ENCODE measurements around the gene ZNF580. TPM values are rescaled to one million over a fixed set of nuclear protein-coding genes. Genes with fewer than 3 reads are reported as not detected.

ZNF580 gene
- total and polyA plus RNA-seq, 10 of the 15 experiments (the other 5 are each of a cell fraction or from before 2014, with no cell fraction given), result 2.3 to 31.8 (median 10.0) TPM

DNA sequence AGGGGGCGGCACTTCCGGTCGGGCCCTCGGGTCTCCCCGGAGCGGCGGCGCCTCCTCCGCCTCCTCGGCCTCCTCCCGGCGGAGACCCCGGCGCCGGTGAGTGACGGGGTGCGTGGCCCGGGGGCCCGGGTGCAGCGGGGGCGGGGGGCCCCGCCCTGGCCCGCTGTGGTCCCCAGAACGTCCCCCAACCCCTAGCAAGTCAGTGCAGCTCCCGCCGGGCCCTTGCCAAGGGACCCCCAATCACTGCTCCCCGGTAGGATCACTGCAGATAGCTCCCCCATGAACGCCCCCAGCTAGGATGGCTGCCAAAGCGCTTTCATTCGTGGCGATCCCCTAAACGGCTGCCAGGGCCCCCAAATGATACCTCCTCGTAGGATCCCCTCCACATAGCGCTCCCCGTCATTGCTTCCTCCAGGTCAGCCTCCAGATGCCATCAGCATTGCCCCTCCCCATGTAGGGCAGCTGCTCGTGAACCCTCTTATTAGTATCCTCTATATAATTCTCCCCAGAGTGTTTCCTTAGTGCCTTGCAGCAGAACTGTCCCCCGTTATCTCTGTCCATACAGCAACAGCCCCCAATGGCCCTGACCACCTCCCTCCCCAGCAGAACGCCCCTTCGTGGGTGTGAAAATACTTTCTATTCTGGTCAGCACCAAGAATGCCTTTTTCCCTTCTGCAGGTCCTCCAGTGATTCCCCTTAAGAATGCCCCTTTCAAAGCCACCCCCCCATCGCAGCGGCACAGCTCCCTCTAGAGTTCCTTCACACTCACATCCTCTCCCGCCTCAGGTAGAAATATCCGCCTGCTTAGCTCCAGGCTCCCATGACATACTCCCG, 34.9 kb upstream of the ZNF580 start, which contains the start of gene ZNF865 (continued):
- TF ChIP-seq, protein P1, sequence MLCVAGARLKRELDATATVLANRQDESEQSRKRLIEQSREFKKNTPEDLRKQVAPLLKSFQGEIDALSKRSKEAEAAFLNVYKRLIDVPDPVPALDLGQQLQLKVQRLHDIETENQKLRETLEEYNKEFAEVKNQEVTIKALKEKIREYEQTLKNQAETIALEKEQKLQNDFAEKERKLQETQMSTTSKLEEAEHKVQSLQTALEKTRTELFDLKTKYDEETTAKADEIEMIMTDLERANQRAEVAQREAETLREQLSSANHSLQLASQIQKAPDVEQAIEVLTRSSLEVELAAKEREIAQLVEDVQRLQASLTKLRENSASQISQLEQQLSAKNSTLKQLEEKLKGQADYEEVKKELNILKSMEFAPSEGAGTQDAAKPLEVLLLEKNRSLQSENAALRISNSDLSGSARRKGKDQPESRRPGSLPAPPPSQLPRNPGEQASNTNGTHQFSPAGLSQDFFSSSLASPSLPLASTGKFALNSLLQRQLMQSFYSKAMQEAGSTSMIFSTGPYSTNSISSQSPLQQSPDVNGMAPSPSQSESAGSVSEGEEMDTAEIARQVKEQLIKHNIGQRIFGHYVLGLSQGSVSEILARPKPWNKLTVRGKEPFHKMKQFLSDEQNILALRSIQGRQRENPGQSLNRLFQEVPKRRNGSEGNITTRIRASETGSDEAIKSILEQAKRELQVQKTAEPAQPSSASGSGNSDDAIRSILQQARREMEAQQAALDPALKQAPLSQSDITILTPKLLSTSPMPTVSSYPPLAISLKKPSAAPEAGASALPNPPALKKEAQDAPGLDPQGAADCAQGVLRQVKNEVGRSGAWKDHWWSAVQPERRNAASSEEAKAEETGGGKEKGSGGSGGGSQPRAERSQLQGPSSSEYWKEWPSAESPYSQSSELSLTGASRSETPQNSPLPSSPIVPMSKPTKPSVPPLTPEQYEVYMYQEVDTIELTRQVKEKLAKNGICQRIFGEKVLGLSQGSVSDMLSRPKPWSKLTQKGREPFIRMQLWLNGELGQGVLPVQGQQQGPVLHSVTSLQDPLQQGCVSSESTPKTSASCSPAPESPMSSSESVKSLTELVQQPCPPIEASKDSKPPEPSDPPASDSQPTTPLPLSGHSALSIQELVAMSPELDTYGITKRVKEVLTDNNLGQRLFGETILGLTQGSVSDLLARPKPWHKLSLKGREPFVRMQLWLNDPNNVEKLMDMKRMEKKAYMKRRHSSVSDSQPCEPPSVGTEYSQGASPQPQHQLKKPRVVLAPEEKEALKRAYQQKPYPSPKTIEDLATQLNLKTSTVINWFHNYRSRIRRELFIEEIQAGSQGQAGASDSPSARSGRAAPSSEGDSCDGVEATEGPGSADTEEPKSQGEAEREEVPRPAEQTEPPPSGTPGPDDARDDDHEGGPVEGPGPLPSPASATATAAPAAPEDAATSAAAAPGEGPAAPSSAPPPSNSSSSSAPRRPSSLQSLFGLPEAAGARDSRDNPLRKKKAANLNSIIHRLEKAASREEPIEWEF (IDR thresholded peaks at IDR 0.05; ENCODE audit: insufficient replicate concordance, low read depth, low read length), result no peak
- 0 out of 3 replicates have a peak, but pooled peaks of 1 of the 2 experiments have one; percentile 46 for TF ChIP-seq EGR1 (IDR thresholded peaks at IDR 0.05; ENCODE audit: borderline replicate concordance in 1 of 2, low read depth in 2 of 2, low read length in 2 of 2)
- no peak for TF ChIP-seq EZH2 (IDR thresholded peaks at IDR 0.05; ENCODE audit: borderline replicate concordance, control insufficient read depth, low read depth, low read length)
- TF ChIP-seq, protein P2, sequence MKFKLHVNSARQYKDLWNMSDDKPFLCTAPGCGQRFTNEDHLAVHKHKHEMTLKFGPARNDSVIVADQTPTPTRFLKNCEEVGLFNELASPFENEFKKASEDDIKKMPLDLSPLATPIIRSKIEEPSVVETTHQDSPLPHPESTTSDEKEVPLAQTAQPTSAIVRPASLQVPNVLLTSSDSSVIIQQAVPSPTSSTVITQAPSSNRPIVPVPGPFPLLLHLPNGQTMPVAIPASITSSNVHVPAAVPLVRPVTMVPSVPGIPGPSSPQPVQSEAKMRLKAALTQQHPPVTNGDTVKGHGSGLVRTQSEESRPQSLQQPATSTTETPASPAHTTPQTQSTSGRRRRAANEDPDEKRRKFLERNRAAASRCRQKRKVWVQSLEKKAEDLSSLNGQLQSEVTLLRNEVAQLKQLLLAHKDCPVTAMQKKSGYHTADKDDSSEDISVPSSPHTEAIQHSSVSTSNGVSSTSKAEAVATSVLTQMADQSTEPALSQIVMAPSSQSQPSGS (IDR thresholded peaks at IDR 0.05; ENCODE audit: low read length), result no peak
- TF ChIP-seq, protein P3, sequence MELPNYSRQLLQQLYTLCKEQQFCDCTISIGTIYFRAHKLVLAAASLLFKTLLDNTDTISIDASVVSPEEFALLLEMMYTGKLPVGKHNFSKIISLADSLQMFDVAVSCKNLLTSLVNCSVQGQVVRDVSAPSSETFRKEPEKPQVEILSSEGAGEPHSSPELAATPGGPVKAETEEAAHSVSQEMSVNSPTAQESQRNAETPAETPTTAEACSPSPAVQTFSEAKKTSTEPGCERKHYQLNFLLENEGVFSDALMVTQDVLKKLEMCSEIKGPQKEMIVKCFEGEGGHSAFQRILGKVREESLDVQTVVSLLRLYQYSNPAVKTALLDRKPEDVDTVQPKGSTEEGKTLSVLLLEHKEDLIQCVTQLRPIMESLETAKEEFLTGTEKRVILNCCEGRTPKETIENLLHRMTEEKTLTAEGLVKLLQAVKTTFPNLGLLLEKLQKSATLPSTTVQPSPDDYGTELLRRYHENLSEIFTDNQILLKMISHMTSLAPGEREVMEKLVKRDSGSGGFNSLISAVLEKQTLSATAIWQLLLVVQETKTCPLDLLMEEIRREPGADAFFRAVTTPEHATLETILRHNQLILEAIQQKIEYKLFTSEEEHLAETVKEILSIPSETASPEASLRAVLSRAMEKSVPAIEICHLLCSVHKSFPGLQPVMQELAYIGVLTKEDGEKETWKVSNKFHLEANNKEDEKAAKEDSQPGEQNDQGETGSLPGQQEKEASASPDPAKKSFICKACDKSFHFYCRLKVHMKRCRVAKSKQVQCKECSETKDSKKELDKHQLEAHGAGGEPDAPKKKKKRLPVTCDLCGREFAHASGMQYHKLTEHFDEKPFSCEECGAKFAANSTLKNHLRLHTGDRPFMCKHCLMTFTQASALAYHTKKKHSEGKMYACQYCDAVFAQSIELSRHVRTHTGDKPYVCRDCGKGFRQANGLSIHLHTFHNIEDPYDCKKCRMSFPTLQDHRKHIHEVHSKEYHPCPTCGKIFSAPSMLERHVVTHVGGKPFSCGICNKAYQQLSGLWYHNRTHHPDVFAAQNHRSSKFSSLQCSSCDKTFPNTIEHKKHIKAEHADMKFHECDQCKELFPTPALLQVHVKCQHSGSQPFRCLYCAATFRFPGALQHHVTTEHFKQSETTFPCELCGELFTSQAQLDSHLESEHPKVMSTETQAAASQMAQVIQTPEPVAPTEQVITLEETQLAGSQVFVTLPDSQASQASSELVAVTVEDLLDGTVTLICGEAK (IDR thresholded peaks at IDR 0.05; ENCODE audit: borderline replicate concordance), result no peak; the same call in 1 of the 2 replicates
- no peak for TF ChIP-seq MYB (IDR thresholded peaks at IDR 0.05; ENCODE audit: borderline replicate concordance, low read depth, low read length)
- TF ChIP-seq, protein P4, sequence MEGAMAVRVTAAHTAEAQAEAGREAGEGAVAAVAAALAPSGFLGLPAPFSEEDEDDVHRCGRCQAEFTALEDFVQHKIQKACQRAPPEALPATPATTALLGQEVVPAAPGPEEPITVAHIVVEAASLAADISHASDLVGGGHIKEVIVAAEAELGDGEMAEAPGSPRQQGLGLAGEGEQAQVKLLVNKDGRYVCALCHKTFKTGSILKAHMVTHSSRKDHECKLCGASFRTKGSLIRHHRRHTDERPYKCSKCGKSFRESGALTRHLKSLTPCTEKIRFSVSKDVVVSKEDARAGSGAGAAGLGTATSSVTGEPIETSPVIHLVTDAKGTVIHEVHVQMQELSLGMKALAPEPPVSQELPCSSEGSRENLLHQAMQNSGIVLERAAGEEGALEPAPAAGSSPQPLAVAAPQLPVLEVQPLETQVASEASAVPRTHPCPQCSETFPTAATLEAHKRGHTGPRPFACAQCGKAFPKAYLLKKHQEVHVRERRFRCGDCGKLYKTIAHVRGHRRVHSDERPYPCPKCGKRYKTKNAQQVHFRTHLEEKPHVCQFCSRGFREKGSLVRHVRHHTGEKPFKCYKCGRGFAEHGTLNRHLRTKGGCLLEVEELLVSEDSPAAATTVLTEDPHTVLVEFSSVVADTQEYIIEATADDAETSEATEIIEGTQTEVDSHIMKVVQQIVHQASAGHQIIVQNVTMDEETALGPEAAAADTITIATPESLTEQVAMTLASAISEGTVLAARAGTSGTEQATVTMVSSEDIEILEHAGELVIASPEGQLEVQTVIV (IDR thresholded peaks at IDR 0.05; ENCODE audit: borderline replicate concordance, partially characterized antibody), result no peak
- peak; percentile 90 for TF ChIP-seq NBN (IDR thresholded peaks at IDR 0.05)
- no peak for TF ChIP-seq ZZZ3 (IDR thresholded peaks at IDR 0.05; ENCODE audit: control insufficient read depth, insufficient read length, low read depth)
- TF ChIP-seq RAD51 (IDR thresholded peaks at IDR 0.05), result no peak
- no peak for TF ChIP-seq SUPT20H (IDR thresholded peaks at IDR 0.05; ENCODE audit: borderline replicate concordance, control insufficient read depth, low read depth, low read length)
- TF ChIP-seq, protein P5, sequence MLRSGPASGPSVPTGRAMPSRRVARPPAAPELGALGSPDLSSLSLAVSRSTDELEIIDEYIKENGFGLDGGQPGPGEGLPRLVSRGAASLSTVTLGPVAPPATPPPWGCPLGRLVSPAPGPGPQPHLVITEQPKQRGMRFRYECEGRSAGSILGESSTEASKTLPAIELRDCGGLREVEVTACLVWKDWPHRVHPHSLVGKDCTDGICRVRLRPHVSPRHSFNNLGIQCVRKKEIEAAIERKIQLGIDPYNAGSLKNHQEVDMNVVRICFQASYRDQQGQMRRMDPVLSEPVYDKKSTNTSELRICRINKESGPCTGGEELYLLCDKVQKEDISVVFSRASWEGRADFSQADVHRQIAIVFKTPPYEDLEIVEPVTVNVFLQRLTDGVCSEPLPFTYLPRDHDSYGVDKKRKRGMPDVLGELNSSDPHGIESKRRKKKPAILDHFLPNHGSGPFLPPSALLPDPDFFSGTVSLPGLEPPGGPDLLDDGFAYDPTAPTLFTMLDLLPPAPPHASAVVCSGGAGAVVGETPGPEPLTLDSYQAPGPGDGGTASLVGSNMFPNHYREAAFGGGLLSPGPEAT (IDR thresholded peaks at IDR 0.05; ENCODE audit: low read depth), result peak; percentile 85
